GM20000 (cell line): ENCODE measurements around the gene STIM2.
"Not testable (repeated sequence)": the region's sequence is repeated elsewhere in the genome, so short reads cannot be mapped to it uniquely, and the experiment has no call there.

Experiments
- DNase-seq: peaks from one replicate; pipeline ENCODE4 v3.0.0; 2012; ENCODE audit warnings: low spot score
- CTCF ChIP-seq: IDR thresholded peaks from 2 replicates; pipeline ENCODE4 v1.5.1; 2012; ENCODE audit warnings: mild to moderate bottlenecking, control low read depth; ENCODE audit errors: extremely low read depth, missing control alignments

The STIM2 gene

GRCh38 chr4:26819478-26820095 is 41.1 kb upstream of the STIM2 start:
- no peak for TF ChIP-seq CTCF
- DNase-seq = peak; percentile 28

GRCh38 chr4:26820346-26820745 is 40.3 kb upstream of the STIM2 start:
- no peak for TF ChIP-seq CTCF
- DNase-seq = no peak

GRCh38 chr4:26821031-26821430 is 39.6 kb upstream of the STIM2 start:
- TF ChIP-seq CTCF = no peak
- DNase-seq = no peak

- no peak for TF ChIP-seq CTCF
- no peak for DNase-seq
These were observed 38.8 kb upstream of the STIM2 start for GRCh38 chr4:26821677-26822503.

- TF ChIP-seq CTCF = no peak
- peak; percentile 44 for DNase-seq
These were observed 38.1 kb upstream of the STIM2 start for GRCh38 chr4:26822546-26822945.

GRCh38 chr4:26822974-26823373 is 37.7 kb upstream of the STIM2 start:
- not testable (repeated sequence) for DNase-seq

- TF ChIP-seq CTCF = no peak
- DNase-seq = no peak
These were observed 37.1 kb upstream of the STIM2 start for GRCh38 chr4:26823583-26823982.

GRCh38 chr4:26824667-26825066 is 36.0 kb upstream of the STIM2 start:
- no peak for DNase-seq
- no peak for TF ChIP-seq CTCF
